ENCODE results near the gene SPDYE8.
"Not testable (repeated sequence)": the region's sequence is repeated elsewhere in the genome, so short reads cannot be mapped to it uniquely, and the experiment has no call there.

DNA sequence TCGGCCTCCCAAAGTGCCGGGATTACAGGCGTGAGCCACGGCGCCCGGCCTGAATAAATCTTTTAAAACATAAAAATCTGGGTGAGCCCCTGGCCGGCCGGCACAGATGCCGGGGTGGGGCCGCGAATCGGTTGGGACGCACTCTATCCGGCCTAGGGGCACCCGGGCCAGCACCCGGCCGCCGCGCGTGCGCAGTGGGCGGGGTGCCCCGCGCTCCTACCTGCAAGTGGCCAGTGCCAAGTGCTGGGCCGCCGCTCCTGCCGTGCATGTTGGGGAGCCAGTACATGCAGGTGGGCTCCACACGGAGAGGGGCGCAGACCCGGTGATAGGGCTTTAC, 24.2 kb downstream of the SPDYE8 start:
- TF ChIP-seq CTCF (conservative IDR thresholded peaks at IDR 0.05); EZH2 (IDR thresholded peaks at IDR 0.05; ENCODE audit: low read depth): not testable (repeated sequence)
